ENCODE measurements around the gene NRP2. TPM values are rescaled to one million over a fixed set of nuclear protein-coding genes. Genes with fewer than 3 reads are reported as not detected.

Gene NRP2
- polyA plus RNA-seq, 1 donor, result 63.7 TPM

DNA sequence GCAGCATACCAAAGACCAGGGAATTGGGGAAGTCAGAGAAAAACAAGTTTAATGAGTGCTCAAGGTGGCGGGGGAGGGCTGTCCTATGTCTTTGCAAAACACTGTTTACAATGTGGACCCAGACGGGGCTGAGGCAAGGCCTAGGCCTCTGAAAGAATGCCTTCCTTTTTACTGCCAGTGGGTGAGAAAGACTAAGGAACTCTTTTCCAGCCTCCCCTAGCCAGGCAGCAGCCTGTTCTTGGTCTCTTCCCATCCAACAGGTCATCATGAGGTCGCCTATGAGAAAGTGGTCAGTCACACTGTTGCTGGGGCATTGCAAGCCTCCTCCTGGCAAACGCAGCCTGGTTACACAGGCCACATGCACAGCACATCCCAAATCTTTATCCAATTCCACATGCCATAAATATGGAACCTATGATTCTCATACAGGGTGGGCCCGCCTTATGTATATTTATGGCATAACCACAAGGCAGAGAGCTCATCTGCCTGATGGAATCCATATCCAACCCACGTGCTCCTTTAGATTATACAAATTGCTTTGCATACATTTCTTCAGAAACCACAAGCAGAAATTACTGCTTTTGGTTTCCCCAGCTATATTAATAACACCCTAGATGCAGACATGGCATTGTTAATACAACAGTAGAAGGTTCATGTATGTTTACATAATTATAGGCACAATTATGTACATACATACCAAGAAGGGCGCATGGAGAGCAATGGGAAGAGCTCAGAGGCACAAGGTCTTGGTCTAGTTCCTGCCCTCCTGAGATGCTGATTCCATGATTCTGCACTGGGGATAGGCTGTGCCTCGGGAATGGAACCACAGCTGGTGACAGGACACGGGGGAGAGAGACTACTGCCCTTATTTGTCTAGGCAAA, 48.6 kb downstream of the NRP2 start:
- DNase-seq, result no peak

DNA sequence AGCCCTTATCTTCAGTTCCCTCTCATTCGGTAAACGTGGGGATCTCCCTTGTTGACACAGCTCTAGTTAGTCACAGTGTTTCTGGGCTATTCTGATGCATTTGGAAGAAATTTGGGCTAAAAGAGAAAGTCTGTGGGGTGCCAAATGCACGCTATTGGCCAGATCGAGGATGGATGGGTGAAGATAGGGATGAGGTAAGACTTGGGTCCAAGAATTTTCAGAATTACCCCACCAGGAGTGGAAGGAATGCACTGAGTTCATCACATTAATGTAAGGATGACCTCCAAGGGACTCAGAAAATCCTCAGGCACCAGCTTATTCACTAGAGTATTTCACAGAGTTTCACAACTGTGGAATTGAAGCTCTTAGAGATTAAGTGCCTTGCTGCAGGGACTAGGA, 49.3 kb downstream of the NRP2 start:
- no peak for DNase-seq

DNA sequence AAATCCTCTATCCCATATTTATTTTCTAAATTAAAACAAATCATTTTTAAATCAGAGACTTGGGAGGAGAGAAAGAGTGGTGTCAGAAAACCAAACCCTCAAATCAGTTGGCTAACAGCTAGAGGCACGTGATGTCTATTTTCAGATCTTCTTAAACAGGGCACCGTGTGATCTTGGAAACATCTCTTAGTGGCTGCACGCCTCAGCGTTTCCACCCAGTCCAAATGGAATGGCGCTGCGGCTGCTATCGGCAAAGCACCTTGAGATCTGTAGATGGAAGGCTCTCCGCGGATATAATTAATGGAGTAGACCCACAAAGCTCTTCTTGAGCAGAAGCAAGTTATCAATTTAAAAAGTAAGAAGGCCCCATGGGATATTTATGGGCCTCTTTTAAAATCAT, 50.0 kb downstream of the NRP2 start:
- DNase-seq, result no peak

DNA sequence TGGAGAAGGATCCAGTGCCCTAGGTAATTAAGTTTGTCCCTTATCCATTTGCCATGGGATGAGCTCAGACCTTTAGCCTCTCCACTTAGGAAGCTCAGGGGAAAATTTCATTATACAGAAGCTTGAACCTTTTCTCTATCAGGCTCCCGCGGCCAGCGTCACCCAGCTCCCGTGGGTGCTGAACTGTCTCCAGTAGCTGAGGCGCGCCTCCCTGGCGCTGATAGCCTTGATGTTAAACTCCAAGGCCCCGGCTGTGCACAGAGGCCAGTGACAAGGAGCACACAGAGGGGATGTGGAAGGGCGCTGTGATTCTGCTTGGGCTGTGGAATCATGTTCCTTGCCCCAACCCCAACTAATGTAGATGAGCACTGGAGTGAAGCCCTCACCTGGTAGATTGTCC, 50.8 kb downstream of the NRP2 start:
- DNase-seq, result no peak

DNA sequence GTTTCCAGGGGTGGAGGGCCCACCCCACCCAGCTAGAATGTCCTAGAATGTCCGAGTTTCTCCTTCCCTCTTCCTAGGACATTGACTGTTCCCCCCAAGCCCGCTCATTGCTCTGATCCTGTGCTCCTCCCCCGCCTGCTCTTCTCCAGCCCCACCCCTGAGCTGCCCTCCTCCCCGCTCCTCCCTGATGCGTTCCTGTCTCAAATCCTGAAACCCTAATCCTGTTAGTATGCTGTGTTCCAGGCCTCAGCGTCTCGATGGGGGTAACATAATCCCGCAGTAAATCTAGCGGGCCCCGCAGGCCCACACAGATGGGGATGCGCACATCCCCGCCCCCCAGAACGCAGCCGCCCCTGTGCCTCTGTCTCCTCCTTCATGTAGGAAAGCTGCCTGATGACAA, 51.3 kb downstream of the NRP2 start:
- DNase-seq, result no peak

DNA sequence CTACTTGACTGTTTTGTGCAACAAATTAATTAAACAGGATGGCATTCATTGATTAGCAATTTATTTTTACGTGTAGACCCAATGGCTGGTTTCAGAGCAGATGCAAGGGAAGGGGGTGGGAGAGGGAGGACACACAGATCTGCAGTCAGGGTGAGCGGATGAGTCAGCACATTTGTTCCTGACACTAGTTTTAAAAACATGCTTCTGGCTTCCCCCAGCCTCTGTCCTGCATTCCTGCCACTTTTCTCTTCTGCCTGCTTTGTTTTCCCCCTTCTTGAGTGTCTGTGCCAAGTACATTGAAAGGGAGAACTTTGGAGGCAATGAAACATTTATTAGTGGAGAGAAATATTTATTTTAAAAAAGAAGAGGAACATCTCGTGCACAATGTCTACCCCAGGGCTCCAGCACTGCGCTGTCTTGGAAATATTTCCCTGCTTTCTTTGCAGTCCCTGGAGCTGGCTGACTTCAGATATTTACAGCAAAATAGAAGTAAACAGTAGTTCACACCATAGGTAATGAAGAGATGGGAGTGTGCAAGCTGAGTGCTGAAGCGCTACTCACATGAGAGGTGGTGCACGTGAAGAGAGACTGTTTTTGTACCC, 52.2 kb downstream of the NRP2 start:
- no peak for DNase-seq

DNA sequence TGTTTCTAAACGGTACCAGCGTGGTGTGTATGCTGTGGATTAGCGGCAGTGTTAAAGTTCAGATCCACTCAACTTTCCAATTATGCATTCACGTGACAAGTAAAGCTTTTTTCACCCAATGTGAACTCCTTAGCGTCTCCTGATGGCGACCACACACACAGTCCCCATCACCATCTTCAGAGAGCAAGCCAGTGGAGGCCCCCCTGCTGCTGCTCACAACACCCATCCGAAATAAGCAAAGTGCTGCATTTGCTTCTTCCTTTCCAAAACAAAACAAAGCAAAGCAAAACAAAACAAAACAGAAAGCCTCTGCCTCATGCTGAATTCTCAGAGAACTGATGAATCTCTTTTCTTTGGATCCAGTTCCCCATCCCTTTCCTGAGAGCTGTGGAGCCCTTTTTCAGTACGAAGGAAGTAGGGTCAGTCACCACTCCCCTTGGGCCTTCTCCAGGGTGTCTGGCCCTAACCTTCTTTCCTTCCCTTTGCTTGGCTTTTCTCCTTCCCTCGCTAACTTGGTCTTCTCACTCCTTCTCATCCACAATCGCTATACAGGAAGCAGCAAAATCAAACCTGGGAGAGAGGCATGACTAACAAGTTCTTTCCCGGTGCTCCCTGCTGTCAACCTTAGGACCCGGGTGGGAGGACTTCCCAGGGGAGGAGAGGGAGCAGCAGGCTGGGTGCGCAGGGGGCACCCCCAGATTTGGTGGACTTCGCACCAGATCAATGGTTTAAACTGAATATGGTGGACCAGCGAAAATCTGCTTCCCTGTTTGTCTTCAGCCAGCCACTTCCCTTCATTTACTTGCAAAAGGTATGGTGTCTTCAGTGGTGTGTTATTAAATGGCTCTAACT, 56.0 kb downstream of the NRP2 start:
- DNase-seq, result no peak

DNA sequence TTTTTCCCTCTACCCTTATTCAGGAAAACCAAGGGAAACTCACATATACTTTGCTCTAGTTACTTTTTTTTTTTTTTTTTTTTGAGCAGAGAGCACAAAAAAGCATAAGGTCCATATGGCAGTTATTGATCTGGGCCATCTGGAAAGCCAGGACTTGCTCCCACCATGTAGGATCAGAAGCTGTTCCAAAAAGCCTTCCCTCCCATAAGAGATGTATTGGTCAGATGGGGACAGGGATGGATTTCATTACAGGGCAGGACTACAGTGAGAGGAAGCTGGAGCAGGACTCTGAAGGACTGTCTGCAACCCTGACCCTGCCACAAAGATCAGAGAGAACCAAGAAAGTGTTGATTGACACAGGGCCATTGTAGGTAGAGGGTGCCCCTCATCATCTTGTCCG, 57.3 kb downstream of the NRP2 start:
- DNase-seq, result no peak

DNA sequence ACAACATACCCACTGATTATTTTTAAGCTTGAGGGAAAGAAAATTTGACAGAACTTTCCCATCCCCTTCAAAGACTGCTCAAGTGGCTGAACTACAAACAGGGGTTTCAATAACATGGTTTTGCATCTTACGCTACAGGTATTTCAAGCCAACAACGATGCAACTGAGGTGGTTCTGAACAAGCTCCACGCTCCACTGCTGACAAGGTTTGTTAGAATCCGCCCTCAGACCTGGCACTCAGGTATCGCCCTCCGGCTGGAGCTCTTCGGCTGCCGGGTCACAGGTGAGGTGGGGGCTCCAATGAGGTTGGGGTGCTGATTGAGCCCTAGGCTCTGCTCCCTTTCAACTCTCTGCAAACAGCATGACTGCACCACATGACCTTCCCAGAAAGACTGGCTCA, 58.1 kb downstream of the NRP2 start:
- no peak for DNase-seq

DNA sequence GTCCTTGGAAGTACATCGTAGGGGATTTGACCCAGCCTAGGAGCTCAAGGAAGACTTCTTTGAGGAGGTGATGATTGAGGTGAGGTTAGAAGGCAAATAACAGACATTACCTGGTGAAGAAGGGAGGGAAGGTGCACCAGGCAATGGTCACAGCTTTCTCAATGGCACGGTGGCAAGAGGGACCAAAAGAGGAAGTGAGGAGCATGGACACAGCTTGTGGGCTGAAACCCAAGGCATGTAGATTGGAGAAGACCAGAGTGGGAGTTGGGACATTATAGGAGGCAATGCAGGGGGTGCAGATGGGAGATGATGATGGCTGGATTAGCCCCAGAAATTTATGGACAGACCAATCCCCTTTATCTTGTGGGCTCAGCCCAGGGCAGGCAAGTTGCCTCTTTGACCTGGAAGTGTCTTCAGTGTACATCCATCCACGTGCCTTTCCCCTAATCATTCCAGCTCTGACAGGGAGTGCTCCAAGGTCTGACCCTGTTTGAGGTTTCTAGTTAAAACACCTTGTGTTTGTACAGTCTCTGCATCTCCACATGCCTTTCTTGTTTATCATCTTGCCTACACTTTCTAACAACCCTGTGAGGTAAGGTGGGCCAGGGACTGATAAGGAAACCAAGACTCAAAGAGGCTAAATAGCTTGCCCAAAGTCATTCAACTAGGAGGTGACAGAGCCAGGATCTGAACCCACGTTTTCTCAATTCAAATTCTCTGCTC, 59.1 kb downstream of the NRP2 start:
- DNase-seq, result no peak

DNA sequence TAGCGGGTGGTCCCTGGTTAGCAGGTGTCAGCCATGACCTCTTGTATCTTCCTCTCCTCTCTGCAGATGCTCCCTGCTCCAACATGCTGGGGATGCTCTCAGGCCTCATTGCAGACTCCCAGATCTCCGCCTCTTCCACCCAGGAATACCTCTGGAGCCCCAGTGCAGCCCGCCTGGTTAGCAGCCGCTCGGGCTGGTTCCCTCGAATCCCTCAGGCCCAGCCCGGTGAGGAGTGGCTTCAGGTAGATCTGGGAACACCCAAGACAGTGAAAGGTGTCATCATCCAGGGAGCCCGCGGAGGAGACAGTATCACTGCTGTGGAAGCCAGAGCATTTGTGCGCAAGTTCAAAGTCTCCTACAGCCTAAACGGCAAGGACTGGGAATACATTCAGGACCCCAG, 60.8 kb downstream of the NRP2 start:
- no peak for DNase-seq

DNA sequence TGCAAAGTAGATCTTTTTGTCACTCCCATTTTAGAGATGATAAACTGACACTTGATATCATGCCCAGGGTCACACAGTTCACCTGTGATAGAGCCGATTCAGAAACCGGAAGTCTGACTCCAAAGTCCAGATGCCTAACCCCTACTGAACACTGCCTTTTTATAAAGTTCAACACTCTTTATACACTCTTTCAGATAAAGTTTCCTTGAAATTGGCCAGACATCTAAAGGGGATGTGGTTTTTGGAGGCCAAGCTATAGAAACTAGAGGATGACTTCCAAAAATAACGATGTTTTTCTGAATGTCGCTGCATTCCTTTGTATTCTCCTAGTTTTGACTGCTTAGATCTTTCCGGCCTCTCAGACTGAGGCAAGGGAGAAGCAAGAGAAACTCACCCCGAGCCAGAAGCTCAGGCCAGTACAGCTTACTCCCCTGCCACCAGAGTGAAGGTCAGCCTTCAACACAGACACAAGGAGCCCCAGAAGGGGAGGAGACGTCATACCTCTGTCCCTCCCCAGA, 61.8 kb downstream of the NRP2 start:
- no peak for DNase-seq

DNA sequence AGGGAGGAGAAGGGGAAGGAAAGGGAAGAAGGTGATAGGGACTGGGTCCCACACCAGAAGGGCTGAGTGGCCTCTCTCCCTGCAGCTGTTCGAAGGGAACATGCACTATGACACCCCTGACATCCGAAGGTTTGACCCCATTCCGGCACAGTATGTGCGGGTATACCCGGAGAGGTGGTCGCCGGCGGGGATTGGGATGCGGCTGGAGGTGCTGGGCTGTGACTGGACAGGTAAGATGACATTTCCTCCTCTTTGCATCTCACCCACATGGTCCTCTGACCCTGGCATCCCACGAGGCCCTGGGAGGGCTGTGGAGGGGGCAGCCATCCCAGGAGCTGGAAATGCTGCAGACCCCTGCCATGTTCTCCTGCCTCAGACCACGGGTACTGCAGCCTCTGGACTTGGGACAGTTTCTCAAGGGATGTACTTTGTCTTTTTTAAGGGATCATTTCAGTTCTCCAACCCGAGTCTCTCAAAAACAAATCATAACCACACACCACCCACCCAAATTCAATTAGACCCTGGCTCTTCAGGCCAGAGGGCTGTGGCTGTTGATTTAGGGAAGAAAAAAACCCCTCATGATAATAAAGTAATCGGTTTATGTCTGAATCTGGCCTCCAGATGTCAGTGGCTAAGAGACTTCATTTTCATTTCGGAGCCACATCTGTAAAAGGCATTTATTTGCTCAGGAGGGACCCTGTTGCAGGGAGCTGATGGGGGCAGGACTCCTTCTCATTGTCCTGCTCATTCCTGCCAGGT, 63.5 kb downstream of the NRP2 start:
- no peak for DNase-seq

DNA sequence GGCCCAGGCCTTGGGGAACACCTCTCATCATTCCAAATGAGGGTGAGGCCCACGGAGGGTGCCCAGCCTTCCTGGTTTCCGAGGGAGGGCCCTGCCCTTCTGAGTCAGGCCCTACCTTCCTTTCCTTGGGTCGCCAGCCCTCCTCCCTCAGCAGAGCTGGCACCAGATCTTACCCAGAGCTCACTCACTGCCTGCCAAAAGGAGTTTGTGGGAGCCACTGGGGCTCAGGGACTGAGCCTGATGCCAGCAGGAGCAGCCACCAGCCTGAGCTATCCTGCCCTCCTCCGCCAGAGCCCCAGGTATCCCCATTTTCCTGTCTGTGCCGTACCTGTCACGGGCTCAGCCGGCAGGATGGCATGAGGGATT, 64.1 kb downstream of the NRP2 start:
- DNase-seq, result no peak

DNA sequence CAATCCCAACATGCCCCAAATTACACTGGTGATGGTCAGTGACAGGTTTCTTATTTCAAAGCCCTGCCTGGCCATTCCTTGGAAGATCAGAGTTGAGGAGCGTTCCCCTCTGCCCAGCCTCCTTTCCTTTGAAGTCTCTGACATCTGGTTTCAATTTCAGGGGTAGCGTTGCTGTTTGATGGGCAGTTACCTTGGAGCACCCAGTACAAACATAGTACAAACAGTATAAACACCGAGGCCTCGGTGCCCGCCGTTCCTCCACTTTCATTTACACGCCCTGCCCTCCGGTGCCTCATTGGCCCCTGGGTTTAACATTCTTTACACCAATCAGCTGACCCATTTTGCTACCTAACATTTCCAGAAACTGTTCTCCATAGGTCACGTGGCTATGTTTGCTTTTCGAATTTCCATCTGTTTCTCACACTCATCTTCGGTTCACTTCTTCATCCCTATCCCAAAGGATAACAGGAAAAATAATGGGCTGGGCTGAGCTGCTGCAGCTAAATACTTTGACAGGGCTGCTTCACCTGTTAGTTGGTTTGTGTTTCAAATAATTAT, 65.6 kb downstream of the NRP2 start:
- no peak for DNase-seq

DNA sequence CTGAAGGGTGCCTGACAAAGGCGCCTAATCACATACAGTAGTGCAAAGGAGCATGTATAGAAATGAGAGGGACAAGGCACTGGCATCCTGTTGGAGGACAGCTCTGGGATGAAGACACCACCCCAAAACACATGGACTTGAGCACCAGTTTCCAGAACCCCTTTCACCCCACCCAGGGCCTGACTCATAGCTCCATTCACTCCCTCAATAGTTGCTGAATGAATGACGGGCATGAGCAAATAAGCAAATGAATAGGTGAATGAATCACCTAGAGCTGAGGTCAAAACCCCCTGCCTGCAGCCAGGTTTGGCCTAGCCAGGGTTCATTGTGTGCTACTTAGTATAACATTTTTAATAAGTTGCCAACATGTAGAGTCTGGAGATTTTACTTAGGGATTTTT, 66.3 kb downstream of the NRP2 start:
- DNase-seq, result no peak

DNA sequence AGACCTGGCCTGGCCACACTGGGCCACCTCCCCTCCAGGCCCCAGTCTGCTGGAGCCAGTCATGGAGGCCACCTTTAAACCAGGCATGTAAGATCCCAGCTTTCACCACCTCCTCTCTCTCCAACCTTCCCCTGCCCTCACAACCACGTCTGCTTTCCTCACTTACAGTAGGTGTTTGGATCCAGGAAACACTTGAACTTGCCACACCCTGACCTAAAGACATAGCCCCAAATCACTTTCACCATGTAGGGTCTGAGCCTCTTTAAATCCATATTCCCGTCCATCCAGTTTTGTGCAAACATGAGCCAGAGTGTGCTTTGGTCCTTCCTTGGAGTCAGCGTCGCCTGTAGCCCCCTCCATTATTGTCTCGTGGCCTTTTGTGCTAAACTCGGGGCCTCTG, 66.8 kb downstream of the NRP2 start:
- no peak for DNase-seq

DNA sequence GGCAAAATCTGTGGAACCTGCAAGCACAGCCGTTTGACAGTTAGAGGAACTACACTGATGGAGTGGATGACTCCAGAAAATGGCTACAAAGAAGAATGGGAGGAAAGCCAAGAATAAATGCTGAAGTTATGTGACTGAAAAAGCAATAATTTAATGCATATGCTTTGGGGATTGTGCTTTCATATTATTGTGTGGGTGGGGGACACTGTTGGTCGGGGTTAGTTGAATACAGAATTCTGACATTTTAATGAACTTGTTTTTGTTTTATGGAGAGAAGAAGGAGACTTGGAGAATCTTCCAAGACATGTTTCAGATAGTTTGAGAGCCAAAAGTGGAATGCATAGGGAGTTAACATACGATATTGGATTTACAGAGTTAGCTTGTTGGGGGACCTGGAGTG, 68.5 kb downstream of the NRP2 start:
- DNase-seq, result no peak

DNA sequence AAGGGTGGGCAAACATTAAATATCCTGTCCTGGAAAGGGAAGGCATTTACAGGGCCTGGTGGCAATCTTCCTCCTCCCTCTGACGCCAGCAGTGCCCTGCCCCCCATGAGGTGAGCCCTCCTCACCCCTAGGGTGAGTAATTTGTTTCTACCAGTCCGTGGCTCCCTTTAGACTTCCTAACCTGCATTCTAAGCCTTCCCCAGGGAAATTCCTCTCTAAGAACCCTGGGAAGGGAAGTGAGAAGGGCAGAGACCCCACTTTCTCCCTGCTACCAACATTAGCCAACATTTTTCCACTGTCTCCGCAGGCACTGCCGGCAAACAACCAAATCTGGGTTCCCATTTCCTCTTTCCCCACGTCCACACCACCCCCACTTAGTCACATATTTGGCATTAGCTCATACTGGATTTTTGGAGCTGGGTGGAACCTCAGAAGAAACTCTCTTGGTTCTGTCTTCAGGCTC, 69.3 kb downstream of the NRP2 start:
- DNase-seq, result no peak

DNA sequence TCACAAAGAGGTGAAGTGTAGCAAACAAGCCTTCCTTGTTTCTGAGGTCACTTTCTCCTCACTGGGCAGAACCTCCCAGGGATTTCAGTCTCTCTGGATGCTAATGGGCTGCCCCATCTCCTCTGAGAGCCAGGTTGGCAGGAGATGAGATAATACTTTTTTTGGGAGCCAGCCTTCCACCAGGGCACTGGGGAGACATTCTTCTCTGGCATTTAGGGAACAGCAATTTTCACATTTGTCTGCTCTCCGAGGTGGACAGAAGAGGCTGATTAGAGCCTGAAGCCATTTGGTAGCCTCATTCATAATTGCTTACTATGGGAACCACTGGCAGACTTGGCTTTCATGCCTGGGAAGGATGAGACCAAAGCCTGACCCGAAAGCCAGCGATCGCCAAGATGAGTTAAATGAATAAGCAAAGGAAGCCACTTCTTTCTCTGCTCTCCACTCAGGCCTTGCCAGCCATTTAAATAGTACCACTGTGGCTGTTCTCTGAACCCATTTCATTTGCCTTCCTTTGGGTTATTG, 70.1 kb downstream of the NRP2 start:
- no peak for DNase-seq

DNA sequence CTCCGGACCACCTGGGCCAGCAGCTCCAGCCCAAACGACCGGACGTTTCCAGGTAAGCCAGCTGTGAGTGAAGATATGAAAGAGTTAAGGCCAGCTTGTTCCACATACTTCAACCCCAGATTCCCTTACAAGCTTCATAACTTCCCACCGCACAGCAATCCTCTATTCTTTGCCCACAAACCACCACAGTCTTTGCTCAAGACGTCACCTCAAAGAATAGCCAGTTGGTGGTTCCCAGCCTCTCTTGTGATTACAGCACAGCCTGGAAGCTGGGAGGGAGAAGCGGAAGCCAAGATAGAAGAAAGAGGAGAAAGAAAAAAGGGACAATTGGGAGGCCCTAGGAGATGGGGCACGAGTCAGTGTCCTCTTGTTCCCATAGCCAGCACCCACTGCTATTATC, 70.6 kb downstream of the NRP2 start:
- DNase-seq, result no peak
